GM18511 (cell line): ENCODE results near the gene TP63.
A peak's percentile ranks its signal among the peaks of the same experiment; 100 is the strongest.
"Not testable (repeated sequence)": the region's sequence is repeated elsewhere in the genome, so short reads cannot be mapped to it uniquely, and the experiment has no call there.

ENCODE experiments used
- ATAC-seq: cut with Tn5 transposase; IDR thresholded peaks from one replicate; pipeline ENCODE4 v1.9.1; 2021; ENCODE audit warnings: mild to moderate bottlenecking, moderate library complexity; ENCODE audit not compliant: unreplicated experiment

The TP63 gene

GRCh38 chr3:189625071-189625470, 6.1 kb upstream of the TP63 start:
- ATAC-seq, result no peak

GRCh38 chr3:189625572-189625971, 5.6 kb upstream of the TP63 start:
- no peak for ATAC-seq

- ATAC-seq, result no peak
Observed at GRCh38 chr3:189626286-189626685, 4.9 kb upstream of the TP63 start.

- ATAC-seq, result no peak
Observed at GRCh38 chr3:189629803-189630455, 1.3 kb upstream of the TP63 start.

- ATAC-seq, result peak; percentile 75
Observed at GRCh38 chr3:189630767-189631372, 319 bp upstream of the TP63 start.

GRCh38 chr3:189631409-189631808, 220 bp downstream of the TP63 start:
- no peak for ATAC-seq

- ATAC-seq, result no peak
Observed at GRCh38 chr3:189632242-189632641, 1.1 kb downstream of the TP63 start.

GRCh38 chr3:189635339-189635738, 4.2 kb downstream of the TP63 start:
- ATAC-seq, result no peak

- ATAC-seq, result no peak
Observed at GRCh38 chr3:189636048-189636447, 4.9 kb downstream of the TP63 start.

GRCh38 chr3:189637750-189638149, 6.6 kb downstream of the TP63 start:
- ATAC-seq, result no peak

GRCh38 chr3:189638276-189639031, 7.3 kb downstream of the TP63 start:
- ATAC-seq, result no peak

GRCh38 chr3:189641776-189642175, 10.6 kb downstream of the TP63 start:
- peak; percentile 85 for ATAC-seq

GRCh38 chr3:189646853-189647542, 15.8 kb downstream of the TP63 start:
- no peak for ATAC-seq

- ATAC-seq, result no peak
Observed at GRCh38 chr3:189652042-189652441, 20.9 kb downstream of the TP63 start.

GRCh38 chr3:189655617-189656016, 24.4 kb downstream of the TP63 start:
- ATAC-seq, result peak; percentile 88

- ATAC-seq, result no peak
Observed at GRCh38 chr3:189659571-189659970, 28.4 kb downstream of the TP63 start.

GRCh38 chr3:189664311-189664710, 33.1 kb downstream of the TP63 start:
- no peak for ATAC-seq

GRCh38 chr3:189672346-189672745, 41.2 kb downstream of the TP63 start:
- not testable (repeated sequence) for ATAC-seq

GRCh38 chr3:189673535-189673934, 42.3 kb downstream of the TP63 start:
- peak; percentile 93 for ATAC-seq

GRCh38 chr3:189674249-189674913, 43.2 kb downstream of the TP63 start:
- no peak for ATAC-seq

- ATAC-seq, result peak; percentile 57
Observed at GRCh38 chr3:189677667-189678066, 46.5 kb downstream of the TP63 start.
